ENCODE results near the gene CNTN5. TPM values are rescaled to one million over a fixed set of nuclear protein-coding genes. Genes with fewer than 3 reads are reported as not detected.

CNTN5 gene
- total RNA-seq, 1 donor from 2014 or later = not detected

GRCh38 chr11:99513368-99513767 lies 492.6 kb downstream of the CNTN5 start:
- no peak overlapping the region for H3K27ac Mint-ChIP-seq
- no peaks in the 10 kb centered on the region for H3K36me3 Mint-ChIP-seq (ENCODE audit: low read depth)
- no peaks in the 10 kb centered on the region for H3K27me3 Mint-ChIP-seq
- ChIA-PET CTCF (no interaction called here), POLR2A (no interaction called here)
- no peak for ATAC-seq (ENCODE audit: low read depth)
- no peaks in the 10 kb centered on the region for H3K9me3 Mint-ChIP-seq
- intact Hi-C loops (cut with micrococcal nuclease) = no loop called here
- TF ChIP-seq, protein P1, sequence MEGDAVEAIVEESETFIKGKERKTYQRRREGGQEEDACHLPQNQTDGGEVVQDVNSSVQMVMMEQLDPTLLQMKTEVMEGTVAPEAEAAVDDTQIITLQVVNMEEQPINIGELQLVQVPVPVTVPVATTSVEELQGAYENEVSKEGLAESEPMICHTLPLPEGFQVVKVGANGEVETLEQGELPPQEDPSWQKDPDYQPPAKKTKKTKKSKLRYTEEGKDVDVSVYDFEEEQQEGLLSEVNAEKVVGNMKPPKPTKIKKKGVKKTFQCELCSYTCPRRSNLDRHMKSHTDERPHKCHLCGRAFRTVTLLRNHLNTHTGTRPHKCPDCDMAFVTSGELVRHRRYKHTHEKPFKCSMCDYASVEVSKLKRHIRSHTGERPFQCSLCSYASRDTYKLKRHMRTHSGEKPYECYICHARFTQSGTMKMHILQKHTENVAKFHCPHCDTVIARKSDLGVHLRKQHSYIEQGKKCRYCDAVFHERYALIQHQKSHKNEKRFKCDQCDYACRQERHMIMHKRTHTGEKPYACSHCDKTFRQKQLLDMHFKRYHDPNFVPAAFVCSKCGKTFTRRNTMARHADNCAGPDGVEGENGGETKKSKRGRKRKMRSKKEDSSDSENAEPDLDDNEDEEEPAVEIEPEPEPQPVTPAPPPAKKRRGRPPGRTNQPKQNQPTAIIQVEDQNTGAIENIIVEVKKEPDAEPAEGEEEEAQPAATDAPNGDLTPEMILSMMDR (IDR thresholded peaks at IDR 0.05) = no peak
- no peak for DNase-seq
- H3K4me1 Mint-ChIP-seq = no peaks in the 10 kb centered on the region
- no peak overlapping the region for H3K4me3 Mint-ChIP-seq

DNA sequence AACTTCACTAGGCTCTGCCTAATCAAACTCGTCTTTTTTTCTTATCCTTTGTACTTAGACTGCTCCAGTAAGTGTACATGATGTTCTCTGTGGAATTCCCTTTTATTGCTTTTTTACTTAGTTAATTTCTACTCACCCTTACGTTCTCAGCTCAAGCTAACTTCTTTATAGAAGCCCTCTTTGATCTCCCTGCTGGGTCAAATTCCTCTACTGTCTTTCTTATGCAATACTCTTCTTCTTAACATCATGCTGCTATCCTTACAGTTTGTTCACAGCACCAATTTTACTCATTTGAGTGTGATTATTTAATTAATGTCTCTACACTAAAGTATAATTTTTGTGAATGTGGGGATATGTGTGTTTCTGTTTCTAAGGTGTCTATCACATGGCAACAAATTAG lies 498.3 kb downstream of the CNTN5 start:
- POLR2A ChIA-PET = no interaction called here
- Mint-ChIP-seq H3K4me1 (no peaks in the 10 kb centered on the region), H3K27me3 (no peaks in the 10 kb centered on the region), H3K36me3 (ENCODE audit: low read depth) (no peaks in the 10 kb centered on the region), H3K27ac (no peak overlapping the region), H3K9me3 (no peaks in the 10 kb centered on the region), H3K4me3 (no peak overlapping the region)
- TF ChIP-seq, protein P1 (IDR thresholded peaks at IDR 0.05) = no peak
- CTCF ChIA-PET = no interaction called here
- no peak for DNase-seq
- intact Hi-C loops (cut with micrococcal nuclease) = no loop called here
- ATAC-seq (ENCODE audit: low read depth) = no peak

- Mint-ChIP-seq H3K27me3 (no peaks in the 10 kb centered on the region), H3K9me3 (no peaks in the 10 kb centered on the region), H3K36me3 (ENCODE audit: low read depth) (no peaks in the 10 kb centered on the region), H3K4me1 (no peaks in the 10 kb centered on the region), H3K27ac (no peak overlapping the region), H3K4me3 (no peak overlapping the region)
- DNase-seq (no peak), ATAC-seq (ENCODE audit: low read depth) (no peak)
- CTCF ChIA-PET = no interaction called here
- intact Hi-C loops (cut with micrococcal nuclease) = no loop called here
- POLR2A ChIA-PET = no interaction called here
- TF ChIP-seq, protein P1 (IDR thresholded peaks at IDR 0.05) = no peak
Observed at GRCh38 chr11:99522467-99523173, 501.9 kb downstream of the CNTN5 start.

DNA sequence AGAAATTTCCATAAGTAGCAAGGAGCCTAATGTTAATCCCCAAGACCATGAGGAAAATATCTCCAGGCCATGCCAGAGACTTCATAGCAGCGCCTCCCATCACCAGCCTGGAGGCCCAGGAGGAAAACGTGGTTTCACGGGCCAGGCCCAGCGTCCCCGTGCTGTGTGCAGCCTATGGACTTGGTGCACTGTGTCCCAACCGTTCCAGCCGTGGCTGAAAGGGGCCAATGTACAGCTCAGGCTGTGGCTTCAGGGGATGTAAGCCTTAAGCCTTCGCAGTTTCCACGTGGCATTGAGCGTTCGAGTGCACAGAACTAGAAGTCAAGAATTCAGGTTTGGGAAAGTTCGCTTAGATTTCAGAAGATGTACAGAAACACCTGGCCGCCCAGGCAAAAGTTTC lies 510.7 kb downstream of the CNTN5 start:
- H3K36me3 Mint-ChIP-seq (ENCODE audit: low read depth) = no peaks in the 10 kb centered on the region
- ATAC-seq (ENCODE audit: low read depth) = no peak
- no peak for DNase-seq
- H3K27ac Mint-ChIP-seq = no peak overlapping the region
- H3K9me3 Mint-ChIP-seq = peaks cover 9% of the 10 kb centered on the region
- TF ChIP-seq, protein P1 (IDR thresholded peaks at IDR 0.05) = no peak
- no peak overlapping the region for H3K4me3 Mint-ChIP-seq
- intact Hi-C loops (cut with micrococcal nuclease) = no loop called here
- no peaks in the 10 kb centered on the region for H3K4me1 Mint-ChIP-seq
- no peaks in the 10 kb centered on the region for H3K27me3 Mint-ChIP-seq
- ChIA-PET CTCF (no interaction called here), POLR2A (no interaction called here)

DNA sequence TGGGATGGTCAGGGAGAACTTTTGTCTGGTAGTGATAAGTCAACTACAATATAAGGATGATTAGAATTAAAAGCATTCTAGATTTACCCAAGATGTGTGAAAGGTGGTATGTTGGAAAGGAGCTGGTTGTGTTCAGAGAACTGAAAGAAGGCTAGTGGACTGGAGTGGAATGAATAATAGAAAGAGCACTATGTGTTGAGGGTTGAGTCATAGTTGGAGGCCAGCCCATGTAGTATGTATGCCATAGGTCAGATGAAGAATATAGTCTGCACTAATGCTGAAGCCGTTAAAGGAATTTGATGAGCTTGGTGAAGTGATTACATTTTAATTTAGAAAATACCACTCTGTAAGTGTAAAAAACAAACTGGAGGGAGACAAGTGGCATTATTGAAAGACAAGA lies 514.1 kb downstream of the CNTN5 start:
- Mint-ChIP-seq H3K27me3 (no peaks in the 10 kb centered on the region), H3K9me3 (peaks cover 8% of the 10 kb centered on the region)

More for the DNA sequence above, 514.1 kb downstream of the CNTN5 start:
- intact Hi-C loops (cut with micrococcal nuclease) = no loop called here
- no peak overlapping the region for H3K27ac Mint-ChIP-seq
- no peaks in the 10 kb centered on the region for H3K4me1 Mint-ChIP-seq
- TF ChIP-seq, protein P1 (IDR thresholded peaks at IDR 0.05) = no peak
- CTCF ChIA-PET = no interaction called here
- ATAC-seq (ENCODE audit: low read depth) (no peak), DNase-seq (no peak)
- no peaks in the 10 kb centered on the region for H3K36me3 Mint-ChIP-seq (ENCODE audit: low read depth)
- no peak overlapping the region for H3K4me3 Mint-ChIP-seq
- POLR2A ChIA-PET = no interaction called here

Data from activated B cell treated with CpG ODN at 0.5 μM for 24 hours (primary cell).